IPS DF 4.7 (cell line): ENCODE data around the gene SETBP1.

Experiments
- DNase-seq: peaks from one replicate; pipeline ENCODE4 v3.0.0-alpha.2; 2013; ENCODE audit warnings: low spot score; ENCODE audit errors: extremely low read depth

The SETBP1 gene

GRCh38 chr18:44959013-44959412 lies 278.3 kb downstream of the SETBP1 start:
- DNase-seq = no peak

DNA sequence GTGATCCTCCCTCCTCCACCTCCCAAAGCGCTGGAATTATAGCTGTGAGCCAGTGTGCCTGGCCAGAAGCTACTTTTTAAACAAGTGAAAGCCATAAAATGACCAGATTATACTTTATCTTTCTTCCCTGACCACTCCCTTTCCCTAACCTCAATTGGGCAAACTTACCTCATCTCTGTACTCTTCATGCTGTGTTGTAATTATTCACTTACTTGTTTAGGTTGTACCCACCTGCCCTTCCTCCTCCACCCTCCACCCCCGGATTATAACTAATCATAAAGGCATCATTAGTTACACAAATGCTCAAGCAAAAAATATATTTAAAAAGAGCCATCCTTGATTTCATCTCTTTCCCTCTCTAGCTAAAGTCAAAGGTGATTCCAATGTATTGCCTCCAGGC lies 279.9 kb downstream of the SETBP1 start:
- DNase-seq = no peak

DNA sequence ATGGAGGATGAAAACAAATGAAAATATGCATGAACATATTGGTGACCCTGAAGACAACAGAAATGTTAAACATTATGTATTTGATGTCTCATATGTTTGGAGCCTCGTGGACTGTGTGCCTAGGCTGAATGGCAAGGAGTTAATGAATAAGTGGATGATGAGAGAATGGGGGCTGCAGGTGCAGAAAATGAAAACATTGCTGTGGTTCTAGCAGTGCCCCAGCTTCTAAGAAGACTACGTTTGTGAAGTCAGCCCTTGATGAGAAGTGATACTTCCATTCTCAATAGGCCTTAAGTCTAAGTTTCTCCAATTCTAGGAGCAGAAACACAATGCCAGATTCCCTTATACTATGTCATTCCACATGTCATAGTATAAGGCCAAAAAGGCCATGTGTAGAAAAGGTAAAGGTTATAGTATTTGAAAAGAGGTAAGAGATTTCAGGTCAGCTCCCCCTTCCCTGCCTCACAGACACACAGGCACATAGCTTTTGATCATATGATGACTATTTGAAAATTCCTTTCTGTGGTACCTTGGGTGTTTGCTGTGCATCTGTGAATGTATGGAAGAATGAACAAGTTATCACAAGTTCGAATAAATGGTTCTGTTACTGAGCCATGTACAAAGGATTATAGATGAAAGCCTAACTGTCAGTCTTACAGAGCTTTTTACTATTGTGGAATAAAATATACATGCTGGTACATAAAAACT lies 280.8 kb downstream of the SETBP1 start:
- no peak for DNase-seq

DNA sequence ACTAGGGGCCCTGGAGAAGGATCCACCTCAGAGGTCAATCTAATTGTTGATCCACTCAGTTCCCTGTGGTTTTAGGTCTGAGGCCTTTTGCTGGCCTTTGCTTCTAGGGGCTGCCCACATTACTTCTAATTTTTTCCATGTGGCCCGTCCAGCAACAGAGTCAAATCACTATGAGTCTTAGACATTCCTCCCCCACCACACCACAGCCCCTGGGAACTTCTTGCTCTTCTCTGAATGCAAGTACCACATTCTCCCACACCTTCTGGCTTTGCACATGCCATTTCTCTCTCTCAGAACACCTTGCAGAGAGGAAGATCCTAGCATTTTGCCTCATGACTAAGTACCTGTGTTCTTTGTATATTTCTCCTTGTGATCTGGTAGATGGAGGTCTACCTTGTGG lies 286.9 kb downstream of the SETBP1 start:
- no peak for DNase-seq

- DNase-seq = no peak
Measured at GRCh38 chr18:44968336-44968735, 287.6 kb downstream of the SETBP1 start.

DNA sequence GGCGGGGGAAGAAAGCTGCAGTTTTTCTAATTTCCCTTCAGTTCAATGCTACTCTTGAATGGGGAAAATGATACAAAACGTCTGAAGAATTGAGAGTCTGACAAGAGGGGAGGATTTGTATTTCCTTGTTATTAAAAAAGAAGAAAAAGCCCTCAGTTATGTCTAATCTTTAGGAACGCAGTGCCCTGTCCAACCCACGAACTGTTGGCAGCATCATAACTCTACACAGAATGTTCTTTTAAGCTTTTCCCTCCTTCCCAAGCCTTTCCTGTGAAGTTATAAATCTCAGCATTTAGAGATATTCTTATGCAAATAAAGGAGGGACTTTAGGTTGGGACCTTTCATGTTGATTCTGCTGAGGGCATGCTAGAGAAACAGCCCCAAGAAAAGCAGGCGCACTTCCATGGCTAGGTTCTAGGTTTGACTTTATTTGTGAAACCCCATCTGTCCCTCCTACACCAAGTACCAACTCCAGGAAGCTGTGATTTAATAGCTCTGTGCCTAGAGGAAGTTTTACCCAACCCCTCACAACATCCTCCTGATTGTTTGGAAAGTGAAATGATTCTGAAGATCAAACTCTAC lies 288.6 kb downstream of the SETBP1 start:
- no peak for DNase-seq

- no peak for DNase-seq
Measured at GRCh38 chr18:44973282-44973681, 292.6 kb downstream of the SETBP1 start.

DNA sequence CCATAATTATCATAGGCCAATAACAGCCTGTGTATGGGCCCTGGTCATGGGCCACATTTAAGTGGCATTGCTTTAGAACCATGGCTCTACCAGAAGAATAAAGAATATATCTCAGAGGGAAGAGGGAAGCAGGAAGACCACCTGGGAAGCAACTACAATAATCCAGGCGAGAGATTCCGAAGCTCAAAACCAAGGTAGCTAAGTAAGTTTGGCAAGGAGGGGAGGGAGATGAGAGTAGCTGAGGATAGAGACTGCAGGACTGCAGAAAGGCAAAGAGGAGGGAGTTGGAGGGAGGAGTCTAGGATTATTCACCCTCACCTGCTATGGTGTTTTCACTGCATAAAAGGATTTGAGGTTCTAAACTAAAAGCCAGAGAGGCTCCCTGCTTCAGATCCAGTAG lies 293.5 kb downstream of the SETBP1 start:
- DNase-seq = no peak

DNA sequence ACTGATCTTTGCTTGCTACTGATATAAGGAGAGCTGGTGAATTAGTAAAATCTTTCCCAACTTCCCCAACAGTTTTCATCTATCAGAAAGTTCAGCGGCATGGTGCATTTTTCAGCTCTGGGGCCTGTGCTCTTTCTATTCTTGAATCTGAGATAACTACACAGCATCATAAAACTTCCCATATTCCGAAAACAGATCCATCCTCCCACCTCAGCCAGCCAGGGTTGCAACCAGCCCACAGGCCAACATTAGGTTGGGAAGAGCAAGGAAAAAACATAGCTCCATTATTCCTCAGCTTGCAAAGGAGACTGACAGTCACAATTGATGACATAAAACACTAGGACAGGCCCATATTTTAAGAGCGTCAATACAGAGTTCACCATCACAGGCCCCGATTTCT lies 297.2 kb downstream of the SETBP1 start:
- no peak for DNase-seq

GRCh38 chr18:44979748-44980147 lies 299.1 kb downstream of the SETBP1 start:
- DNase-seq = no peak

DNA sequence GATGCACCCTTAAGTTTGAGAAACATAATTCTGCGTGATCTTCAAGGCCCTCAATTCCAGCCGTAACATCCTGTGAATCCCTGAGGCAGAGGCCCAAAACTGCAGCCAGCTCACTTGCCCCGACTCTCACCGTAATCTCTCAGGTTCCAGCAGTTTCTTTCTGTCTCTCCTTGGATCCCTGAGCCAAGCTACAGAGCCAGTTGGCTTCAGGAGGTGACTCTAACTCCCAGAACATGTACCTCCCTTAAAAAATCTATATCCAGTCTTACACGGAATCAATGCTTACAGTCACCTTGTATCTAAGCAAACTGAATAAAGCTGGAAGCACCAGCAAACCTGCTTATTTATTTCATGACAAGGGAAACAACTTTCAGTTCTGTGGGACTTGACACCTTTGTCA lies 300.4 kb downstream of the SETBP1 start:
- no peak for DNase-seq

DNA sequence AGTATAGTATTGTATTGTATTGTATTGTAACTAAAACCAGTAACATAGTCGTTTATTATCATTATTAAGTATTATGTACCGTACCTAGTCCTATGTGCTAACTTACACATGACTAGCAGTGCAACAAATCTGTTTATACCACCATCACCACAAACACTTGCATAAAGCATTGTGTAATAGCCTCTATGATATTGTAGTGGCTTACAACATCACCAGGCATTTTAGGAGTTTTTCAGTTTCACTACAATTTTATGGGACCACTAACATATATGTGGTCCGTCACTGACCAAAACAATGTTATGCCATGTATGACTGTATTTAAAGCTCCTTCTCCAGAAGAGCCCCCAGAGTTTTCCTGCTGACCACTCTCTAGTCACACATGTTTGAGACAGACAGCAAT lies 306.2 kb downstream of the SETBP1 start:
- no peak for DNase-seq

- no peak for DNase-seq
Measured at GRCh38 chr18:44987371-44987770, 306.7 kb downstream of the SETBP1 start.

- DNase-seq = no peak
Measured at GRCh38 chr18:44988821-44989587, 308.3 kb downstream of the SETBP1 start.

- no peak for DNase-seq
Measured at GRCh38 chr18:44996261-44996660, 315.6 kb downstream of the SETBP1 start.

GRCh38 chr18:44997174-44997573 lies 316.5 kb downstream of the SETBP1 start:
- no peak for DNase-seq

DNA sequence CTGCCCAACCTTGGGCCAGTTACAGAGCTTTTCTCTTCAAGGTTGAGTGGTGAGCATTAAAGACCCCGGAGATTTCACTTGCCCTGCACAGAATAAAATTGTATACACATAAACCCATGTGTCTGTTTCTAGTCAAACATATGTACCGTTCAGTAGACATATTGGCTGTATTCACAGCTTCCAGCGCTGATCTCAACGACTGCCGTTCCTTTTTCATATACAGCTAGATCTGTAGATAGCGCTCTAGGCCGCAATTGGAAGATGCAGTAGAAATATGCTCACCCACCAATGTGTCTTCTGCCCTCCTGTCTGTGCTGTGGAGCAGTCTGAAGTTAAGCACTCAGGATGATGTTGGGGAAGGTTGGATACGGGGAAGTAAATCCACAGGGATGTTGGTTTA lies 317.7 kb downstream of the SETBP1 start:
- DNase-seq = no peak

DNA sequence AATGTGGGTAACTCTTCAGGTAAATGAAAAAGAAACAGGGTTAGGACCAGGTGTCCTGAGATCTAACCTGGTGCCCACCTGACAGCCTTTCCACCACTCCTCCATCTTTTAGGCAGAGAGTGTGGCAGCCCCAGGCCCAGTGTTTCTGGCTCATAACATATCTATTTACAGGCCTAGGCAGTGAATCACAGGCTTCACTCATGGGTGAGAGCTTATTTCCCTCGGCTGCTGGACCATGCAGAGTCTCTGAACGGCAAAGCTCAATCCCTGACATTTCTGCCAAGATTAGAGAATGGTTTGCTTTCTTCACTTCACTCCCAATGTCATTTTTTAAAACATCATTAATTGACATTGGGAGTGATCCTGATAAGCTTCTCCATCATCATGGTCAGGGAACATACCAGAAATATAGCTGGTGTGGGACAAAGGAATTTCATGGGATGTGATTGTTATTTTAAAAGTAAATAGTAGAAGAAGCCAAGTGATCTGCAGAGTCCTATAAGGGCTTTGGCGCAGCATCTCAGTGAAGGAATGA lies 323.9 kb downstream of the SETBP1 start:
- no peak for DNase-seq

DNA sequence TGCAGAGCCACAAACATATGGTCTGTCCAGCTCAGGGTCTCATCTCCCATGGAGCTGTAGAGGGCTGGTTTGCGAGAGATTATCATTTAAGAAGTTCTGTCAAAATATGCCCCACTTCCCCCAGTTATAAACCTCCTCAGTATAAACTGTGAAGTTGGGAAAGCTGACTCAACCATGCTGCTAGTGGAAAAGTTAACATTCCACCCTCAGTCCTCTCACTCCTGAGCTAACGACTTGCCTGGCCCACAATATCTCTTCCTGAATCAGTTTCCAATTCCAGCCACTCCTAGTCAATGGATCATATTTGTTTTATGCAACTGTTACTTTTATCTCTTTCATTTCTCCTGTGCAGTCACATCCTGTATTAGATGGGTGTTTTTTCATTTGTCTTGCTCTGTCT lies 326.2 kb downstream of the SETBP1 start:
- no peak for DNase-seq

DNA sequence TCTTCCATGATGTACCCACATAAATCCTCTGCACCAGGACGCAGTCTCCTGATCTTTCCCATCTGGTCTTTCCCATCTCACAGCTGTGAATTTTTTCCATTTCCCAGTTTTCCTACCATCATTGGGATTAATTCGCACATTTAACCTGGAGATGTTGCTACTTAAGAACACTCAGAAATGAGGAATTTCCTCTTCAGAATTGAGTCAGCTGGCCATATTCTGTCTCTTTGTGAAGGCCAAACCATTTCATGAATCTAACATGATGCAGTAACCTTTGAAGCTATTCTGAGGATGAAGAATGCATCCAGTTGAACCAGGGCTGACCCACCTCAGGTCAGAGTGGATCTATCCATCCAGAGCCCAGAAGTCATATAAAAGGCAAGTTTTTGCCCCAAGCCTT lies 326.8 kb downstream of the SETBP1 start:
- DNase-seq = no peak

DNA sequence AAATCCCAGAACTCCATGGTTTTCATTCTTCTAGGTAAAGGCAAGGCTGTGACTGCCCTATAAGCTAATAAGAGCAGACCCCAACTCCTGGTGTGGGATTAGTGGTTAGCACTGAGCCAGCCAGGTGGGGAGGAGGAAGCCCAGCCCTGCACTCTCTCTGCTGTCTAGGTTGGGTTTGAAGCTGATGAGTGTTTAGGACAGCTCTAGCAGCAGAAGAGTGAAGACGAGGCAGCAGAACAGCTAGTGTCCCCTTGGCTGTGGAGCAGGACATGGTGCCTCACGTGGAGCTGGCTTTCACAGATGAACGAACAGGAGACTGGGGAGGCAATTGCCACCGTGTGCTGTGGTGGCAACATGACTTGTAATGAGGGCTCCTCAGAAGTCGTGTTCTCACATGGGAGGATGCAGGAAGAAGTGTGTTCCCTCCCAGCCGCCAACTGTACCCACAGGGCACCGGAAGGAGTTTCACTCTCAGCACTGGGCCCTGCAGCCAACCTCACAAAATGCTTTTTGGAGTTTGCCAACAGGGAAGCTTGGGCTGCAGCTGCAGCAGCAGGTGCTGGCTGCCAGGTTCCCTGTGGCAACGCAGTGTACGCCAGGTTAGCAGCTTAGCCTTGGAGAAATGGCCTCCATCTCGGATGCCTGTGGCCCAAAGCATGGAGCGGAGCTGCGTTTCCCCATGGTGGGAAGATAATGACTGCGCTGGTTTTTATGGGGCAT lies 328.2 kb downstream of the SETBP1 start:
- no peak for DNase-seq

DNA sequence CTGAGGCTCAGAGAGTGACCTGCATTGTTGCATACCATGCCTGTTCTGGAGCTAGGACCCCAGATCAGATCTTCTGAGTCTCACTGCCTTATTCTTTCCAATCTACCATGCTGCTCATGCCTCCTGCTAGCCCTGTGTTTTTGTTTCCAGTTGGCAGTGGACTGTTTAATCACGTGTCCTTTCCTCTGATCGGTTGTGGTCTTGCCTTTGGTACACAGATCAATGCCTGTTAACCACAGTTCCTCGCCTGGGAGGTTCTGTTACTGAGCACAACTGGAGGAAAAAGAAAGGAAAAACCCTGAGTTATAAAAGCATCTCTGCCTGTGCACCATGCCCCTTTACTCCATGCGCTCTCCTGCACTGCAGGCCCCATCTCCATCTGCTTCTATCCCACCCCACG lies 329.1 kb downstream of the SETBP1 start:
- no peak for DNase-seq
